ENCODE measurements around the gene SLC15A1. TPM values are rescaled to one million over a fixed set of nuclear protein-coding genes. Genes with fewer than 3 reads are reported as not detected.

SLC15A1 gene
- total and polyA plus RNA-seq, 2 experiments from 2014 or later = 7.5 to 18.7 TPM

DNA sequence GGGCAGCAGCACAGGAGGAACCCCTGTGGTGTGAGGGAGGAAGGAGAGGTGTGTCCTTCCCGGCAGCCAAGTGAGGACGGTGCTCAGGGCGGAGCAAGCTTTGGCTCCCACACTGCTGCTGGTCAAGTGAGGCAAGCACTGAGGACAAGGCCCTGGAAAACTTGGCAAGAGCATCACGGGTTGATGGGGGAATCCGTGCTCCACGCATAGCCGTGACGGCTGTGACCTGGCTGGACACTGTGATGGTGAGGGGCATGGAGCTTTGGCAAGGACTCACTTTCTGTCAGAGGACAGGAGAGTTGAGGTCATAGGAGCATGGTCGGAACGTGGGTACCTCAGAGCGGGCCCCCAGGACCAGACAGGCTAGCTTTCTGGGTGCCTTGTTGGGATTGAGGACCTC is 29.0 kb upstream of the SLC15A1 start:
- 84% methylated on average over 11 of the region's 11 CpGs for WGBS (ENCODE audit: low lambda C conversion rate, missing lambda C conversion rate)
- Histone ChIP-seq H3K4me2 (no peak overlapping the region), H3K9me2 (replicated peaks; ENCODE audit: insufficient read depth) (no peaks in the 10 kb centered on the region), H3K4me3 (no peak overlapping the region), H4K20me1 (ENCODE audit: insufficient read depth, poor library complexity, severe bottlenecking) (no peaks in the 10 kb centered on the region), H2AFZ (no peak overlapping the region), H3K9me3 (ENCODE audit: low read depth) (no peaks in the 10 kb centered on the region), H3K27me3 (no peaks in the 10 kb centered on the region), H3K79me2 (no peaks in the 10 kb centered on the region), H3K36me3 (replicated peaks; ENCODE audit: insufficient read depth, low read depth) (no peaks in the 10 kb centered on the region), H3K4me1 (ENCODE audit: insufficient read depth) (no peaks in the 10 kb centered on the region), H3K27ac (no peak overlapping the region)
- TF ChIP-seq EZH2 (IDR thresholded peaks at IDR 0.05; ENCODE audit: borderline replicate concordance) (no peak), EZH2phosphoT487 (IDR thresholded peaks at IDR 0.05; ENCODE audit: low read depth, severe bottlenecking, unreplicated experiment) (no peak)
- TF ChIP-seq, protein P1, sequence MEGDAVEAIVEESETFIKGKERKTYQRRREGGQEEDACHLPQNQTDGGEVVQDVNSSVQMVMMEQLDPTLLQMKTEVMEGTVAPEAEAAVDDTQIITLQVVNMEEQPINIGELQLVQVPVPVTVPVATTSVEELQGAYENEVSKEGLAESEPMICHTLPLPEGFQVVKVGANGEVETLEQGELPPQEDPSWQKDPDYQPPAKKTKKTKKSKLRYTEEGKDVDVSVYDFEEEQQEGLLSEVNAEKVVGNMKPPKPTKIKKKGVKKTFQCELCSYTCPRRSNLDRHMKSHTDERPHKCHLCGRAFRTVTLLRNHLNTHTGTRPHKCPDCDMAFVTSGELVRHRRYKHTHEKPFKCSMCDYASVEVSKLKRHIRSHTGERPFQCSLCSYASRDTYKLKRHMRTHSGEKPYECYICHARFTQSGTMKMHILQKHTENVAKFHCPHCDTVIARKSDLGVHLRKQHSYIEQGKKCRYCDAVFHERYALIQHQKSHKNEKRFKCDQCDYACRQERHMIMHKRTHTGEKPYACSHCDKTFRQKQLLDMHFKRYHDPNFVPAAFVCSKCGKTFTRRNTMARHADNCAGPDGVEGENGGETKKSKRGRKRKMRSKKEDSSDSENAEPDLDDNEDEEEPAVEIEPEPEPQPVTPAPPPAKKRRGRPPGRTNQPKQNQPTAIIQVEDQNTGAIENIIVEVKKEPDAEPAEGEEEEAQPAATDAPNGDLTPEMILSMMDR (IDR thresholded peaks at IDR 0.05; ENCODE audit: poor library complexity) = no peak
- no peak for DNase-seq (ENCODE audit: low spot score)

DNA sequence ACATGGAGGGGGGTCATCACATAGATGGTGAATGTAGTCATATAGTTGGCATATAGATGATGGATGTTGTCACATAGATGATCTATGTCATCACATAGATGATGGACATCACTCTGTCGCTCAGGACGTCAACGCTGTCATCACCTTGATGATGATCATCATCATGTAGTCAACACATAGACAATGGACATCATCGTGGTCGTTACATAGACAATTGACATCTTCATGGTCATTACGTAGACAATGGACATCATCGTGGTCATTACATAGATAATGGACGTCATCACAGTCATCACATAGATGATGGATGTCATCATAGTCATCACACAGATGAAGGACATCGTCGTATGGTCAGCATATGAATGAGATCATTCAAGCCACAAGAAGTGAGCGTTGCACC is 28.6 kb upstream of the SLC15A1 start:
- Histone ChIP-seq H3K9me2 (replicated peaks; ENCODE audit: insufficient read depth) (no peaks in the 10 kb centered on the region), H3K36me3 (replicated peaks; ENCODE audit: insufficient read depth, low read depth) (no peaks in the 10 kb centered on the region), H3K79me2 (no peaks in the 10 kb centered on the region), H3K4me2 (no peak overlapping the region), H3K27me3 (no peaks in the 10 kb centered on the region), H3K27ac (no peak overlapping the region), H3K9me3 (ENCODE audit: low read depth) (no peaks in the 10 kb centered on the region), H3K4me3 (no peak overlapping the region), H2AFZ (no peak overlapping the region), H4K20me1 (ENCODE audit: insufficient read depth, poor library complexity, severe bottlenecking) (no peaks in the 10 kb centered on the region), H3K4me1 (ENCODE audit: insufficient read depth) (no peaks in the 10 kb centered on the region)
- TF ChIP-seq, protein P1 (IDR thresholded peaks at IDR 0.05; ENCODE audit: poor library complexity) = no peak
- TF ChIP-seq EZH2phosphoT487 (IDR thresholded peaks at IDR 0.05; ENCODE audit: low read depth, severe bottlenecking, unreplicated experiment) (no peak), EZH2 (IDR thresholded peaks at IDR 0.05; ENCODE audit: borderline replicate concordance) (no peak)
- 91% methylated on average over 11 of the region's 11 CpGs for WGBS (ENCODE audit: low lambda C conversion rate, missing lambda C conversion rate)
- no peak for DNase-seq (ENCODE audit: low spot score)

DNA sequence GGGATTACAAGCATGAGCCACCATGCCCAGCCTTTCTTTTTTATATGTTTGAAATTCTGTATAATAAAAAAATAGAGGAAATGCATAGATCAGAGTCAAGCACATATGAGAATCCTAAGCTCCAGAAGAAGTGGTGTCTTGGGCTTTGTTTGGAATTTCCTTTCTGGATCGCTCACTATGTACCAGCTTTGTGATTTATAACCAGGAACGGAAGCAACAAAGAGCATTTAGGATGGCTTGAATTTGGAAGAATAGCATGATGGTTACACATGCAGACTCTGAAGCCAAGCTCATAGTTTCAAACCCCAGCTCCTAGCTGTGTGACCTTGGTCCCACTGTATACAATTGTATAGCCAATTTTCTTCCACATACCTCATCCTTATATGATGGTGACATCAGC is 28.0 kb upstream of the SLC15A1 start:
- no peak overlapping the region for H2AFZ ChIP-seq
- 86% methylated on average over 2 of the region's 2 CpGs for WGBS (ENCODE audit: low lambda C conversion rate, missing lambda C conversion rate)

More for the DNA sequence above, 28.0 kb upstream of the SLC15A1 start:
- Histone ChIP-seq H3K4me3 (no peak overlapping the region), H4K20me1 (ENCODE audit: insufficient read depth, poor library complexity, severe bottlenecking) (no peaks in the 10 kb centered on the region), H3K79me2 (no peaks in the 10 kb centered on the region), H3K9me3 (ENCODE audit: low read depth) (no peaks in the 10 kb centered on the region), H3K4me1 (ENCODE audit: insufficient read depth) (peaks cover 5% of the 10 kb centered on the region), H3K36me3 (replicated peaks; ENCODE audit: insufficient read depth, low read depth) (no peaks in the 10 kb centered on the region), H3K27me3 (no peaks in the 10 kb centered on the region), H3K27ac (no peak overlapping the region), H3K9me2 (replicated peaks; ENCODE audit: insufficient read depth) (no peaks in the 10 kb centered on the region), H3K4me2 (no peak overlapping the region)
- TF ChIP-seq EZH2phosphoT487 (IDR thresholded peaks at IDR 0.05; ENCODE audit: low read depth, severe bottlenecking, unreplicated experiment) (no peak), EZH2 (IDR thresholded peaks at IDR 0.05; ENCODE audit: borderline replicate concordance) (no peak)
- TF ChIP-seq, protein P1 (IDR thresholded peaks at IDR 0.05; ENCODE audit: poor library complexity) = no peak
- no peak for DNase-seq (ENCODE audit: low spot score)

Measured in hepatocyte (in vitro differentiated cells).